ENCODE data around the gene ITCH. TPM values are rescaled to one million over a fixed set of nuclear protein-coding genes. Genes with fewer than 3 reads are reported as not detected.
A peak's percentile ranks its signal among the peaks of the same experiment; 100 is the strongest.

The ITCH gene
- total RNA-seq, 1 experiment from 2014 or later: 78.8 TPM

DNA sequence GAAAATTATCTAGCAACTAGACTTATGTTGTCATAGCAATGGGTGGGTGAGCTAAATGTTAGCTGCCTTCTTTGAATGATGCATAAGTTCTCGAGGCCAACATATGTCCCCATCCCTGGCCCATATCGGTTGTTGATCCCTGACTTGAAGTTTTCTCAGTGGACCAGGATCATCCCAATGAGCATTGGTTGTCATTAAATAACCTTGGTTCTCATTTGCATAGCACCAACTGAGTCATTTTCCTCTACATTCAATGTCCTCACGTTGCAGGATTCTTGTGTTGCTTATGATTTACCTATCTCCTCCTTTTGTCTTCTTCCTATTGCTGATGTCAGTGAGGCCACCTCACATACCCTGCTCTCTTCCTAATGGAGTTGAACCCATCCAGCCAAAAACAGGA lies 47.8 kb upstream of the ITCH start:
- Histone ChIP-seq H3K27ac (ENCODE audit: low read depth, low read length) (peak overlapping the region; percentile 83), H3K36me3 (ENCODE audit: control insufficient read depth in 1 of 2, insufficient read depth in 2 of 2, low read length in 2 of 2) (no peaks in the 10 kb centered on the region), H3K4me1 (ENCODE audit: control insufficient read depth in 1 of 2, insufficient read depth in 2 of 2, low read length in 2 of 2) (peaks cover 39 to 88% of the 10 kb centered on the region in 2 experiments), H3K27me3 (ENCODE audit: insufficient read depth, low read length) (no peaks in the 10 kb centered on the region), H3K79me2 (ENCODE audit: insufficient read depth, low read length) (no peaks in the 10 kb centered on the region), H3K4me3 (replicated peaks in 1 of 2; ENCODE audit: low read depth in 1 of 2, low read length in 2 of 2) (no peak overlapping the region), H3K4me2 (ENCODE audit: low read length) (peak overlapping the region; percentile 51), H2AFZ (ENCODE audit: low read depth, low read length, poor library complexity, severe bottlenecking) (peak overlapping the region; percentile 15), H3K9me2 (ENCODE audit: insufficient read depth) (no peaks in the 10 kb centered on the region), H3K9ac (ENCODE audit: low read length) (no peak overlapping the region), H3K9me3 (ENCODE audit: control insufficient read depth in 1 of 2, insufficient read depth in 1 of 2, low read depth in 1 of 2, low read length in 2 of 2) (no peaks in the 10 kb centered on the region), H4K20me1 (ENCODE audit: insufficient read depth) (no peaks in the 10 kb centered on the region)
- ATAC-seq (no peak), DNase-seq (ENCODE audit: low read depth, low spot score) (no peak)
- POLR2A ChIA-PET: interaction anchor here (1.1 to 1.8 kb wide), 4 partner anchors 47 to 208 kb away, joined by 3 to 11 read pairs (median 7); partner anchors contain the start of genes DYNLRB1 and ITCH
- RAD21 ChIA-PET (ENCODE audit: low non-redundant PET in 1 of 2, low total read pairs in 2 of 2, uncharacterized antibody in 2 of 2, unreplicated experiment in 2 of 2): interaction anchor here (1.2 to 3.3 kb wide), 3 partner anchors 75 to 211 kb away, joined by 4 to 25 read pairs (median 6); no protein-coding TSS in a partner anchor
- TF ChIP-seq EZH2phosphoT487 (IDR thresholded peaks at IDR 0.05; ENCODE audit: borderline replicate concordance) (no peak), YY1 (IDR thresholded peaks at IDR 0.05; ENCODE audit: extremely low read depth, insufficient replicate concordance, low read depth, low read length) (no peak), CBX3 (IDR thresholded peaks at IDR 0.05; ENCODE audit: low read depth) (no peak), RAD21 (IDR thresholded peaks at IDR 0.05; ENCODE audit: low read depth) (no peak), EGR1 (IDR thresholded peaks at IDR 0.05; ENCODE audit: low read depth) (no peak), ZNF274 (IDR thresholded peaks at IDR 0.05; ENCODE audit: low read depth, low read length) (no peak), SIN3A (IDR thresholded peaks at IDR 0.05; ENCODE audit: low read depth) (no peak), POLR2A (IDR thresholded peaks at IDR 0.05; ENCODE audit: borderline replicate concordance, extremely low read depth, insufficient read depth, insufficient read length) (no peak), POLR2AphosphoS5 (IDR thresholded peaks at IDR 0.05; ENCODE audit: low read depth, low read length) (no peak), ZFX (IDR thresholded peaks at IDR 0.05) (no peak)
- TF ChIP-seq, protein P1, sequence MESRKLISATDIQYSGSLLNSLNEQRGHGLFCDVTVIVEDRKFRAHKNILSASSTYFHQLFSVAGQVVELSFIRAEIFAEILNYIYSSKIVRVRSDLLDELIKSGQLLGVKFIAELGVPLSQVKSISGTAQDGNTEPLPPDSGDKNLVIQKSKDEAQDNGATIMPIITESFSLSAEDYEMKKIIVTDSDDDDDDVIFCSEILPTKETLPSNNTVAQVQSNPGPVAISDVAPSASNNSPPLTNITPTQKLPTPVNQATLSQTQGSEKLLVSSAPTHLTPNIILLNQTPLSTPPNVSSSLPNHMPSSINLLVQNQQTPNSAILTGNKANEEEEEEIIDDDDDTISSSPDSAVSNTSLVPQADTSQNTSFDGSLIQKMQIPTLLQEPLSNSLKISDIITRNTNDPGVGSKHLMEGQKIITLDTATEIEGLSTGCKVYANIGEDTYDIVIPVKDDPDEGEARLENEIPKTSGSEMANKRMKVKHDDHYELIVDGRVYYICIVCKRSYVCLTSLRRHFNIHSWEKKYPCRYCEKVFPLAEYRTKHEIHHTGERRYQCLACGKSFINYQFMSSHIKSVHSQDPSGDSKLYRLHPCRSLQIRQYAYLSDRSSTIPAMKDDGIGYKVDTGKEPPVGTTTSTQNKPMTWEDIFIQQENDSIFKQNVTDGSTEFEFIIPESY (IDR thresholded peaks at IDR 0.05; ENCODE audit: extremely low read depth, insufficient replicate concordance, low read length): no peak
- TF ChIP-seq, protein P2, sequence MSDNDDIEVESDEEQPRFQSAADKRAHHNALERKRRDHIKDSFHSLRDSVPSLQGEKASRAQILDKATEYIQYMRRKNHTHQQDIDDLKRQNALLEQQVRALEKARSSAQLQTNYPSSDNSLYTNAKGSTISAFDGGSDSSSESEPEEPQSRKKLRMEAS (IDR thresholded peaks at IDR 0.05): no peak; the same call in 1 of the 2 replicates
- TF ChIP-seq, protein P3, sequence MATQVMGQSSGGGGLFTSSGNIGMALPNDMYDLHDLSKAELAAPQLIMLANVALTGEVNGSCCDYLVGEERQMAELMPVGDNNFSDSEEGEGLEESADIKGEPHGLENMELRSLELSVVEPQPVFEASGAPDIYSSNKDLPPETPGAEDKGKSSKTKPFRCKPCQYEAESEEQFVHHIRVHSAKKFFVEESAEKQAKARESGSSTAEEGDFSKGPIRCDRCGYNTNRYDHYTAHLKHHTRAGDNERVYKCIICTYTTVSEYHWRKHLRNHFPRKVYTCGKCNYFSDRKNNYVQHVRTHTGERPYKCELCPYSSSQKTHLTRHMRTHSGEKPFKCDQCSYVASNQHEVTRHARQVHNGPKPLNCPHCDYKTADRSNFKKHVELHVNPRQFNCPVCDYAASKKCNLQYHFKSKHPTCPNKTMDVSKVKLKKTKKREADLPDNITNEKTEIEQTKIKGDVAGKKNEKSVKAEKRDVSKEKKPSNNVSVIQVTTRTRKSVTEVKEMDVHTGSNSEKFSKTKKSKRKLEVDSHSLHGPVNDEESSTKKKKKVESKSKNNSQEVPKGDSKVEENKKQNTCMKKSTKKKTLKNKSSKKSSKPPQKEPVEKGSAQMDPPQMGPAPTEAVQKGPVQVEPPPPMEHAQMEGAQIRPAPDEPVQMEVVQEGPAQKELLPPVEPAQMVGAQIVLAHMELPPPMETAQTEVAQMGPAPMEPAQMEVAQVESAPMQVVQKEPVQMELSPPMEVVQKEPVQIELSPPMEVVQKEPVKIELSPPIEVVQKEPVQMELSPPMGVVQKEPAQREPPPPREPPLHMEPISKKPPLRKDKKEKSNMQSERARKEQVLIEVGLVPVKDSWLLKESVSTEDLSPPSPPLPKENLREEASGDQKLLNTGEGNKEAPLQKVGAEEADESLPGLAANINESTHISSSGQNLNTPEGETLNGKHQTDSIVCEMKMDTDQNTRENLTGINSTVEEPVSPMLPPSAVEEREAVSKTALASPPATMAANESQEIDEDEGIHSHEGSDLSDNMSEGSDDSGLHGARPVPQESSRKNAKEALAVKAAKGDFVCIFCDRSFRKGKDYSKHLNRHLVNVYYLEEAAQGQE (IDR thresholded peaks at IDR 0.05; ENCODE audit: low read depth): no peak
- TF ChIP-seq, protein P4, sequence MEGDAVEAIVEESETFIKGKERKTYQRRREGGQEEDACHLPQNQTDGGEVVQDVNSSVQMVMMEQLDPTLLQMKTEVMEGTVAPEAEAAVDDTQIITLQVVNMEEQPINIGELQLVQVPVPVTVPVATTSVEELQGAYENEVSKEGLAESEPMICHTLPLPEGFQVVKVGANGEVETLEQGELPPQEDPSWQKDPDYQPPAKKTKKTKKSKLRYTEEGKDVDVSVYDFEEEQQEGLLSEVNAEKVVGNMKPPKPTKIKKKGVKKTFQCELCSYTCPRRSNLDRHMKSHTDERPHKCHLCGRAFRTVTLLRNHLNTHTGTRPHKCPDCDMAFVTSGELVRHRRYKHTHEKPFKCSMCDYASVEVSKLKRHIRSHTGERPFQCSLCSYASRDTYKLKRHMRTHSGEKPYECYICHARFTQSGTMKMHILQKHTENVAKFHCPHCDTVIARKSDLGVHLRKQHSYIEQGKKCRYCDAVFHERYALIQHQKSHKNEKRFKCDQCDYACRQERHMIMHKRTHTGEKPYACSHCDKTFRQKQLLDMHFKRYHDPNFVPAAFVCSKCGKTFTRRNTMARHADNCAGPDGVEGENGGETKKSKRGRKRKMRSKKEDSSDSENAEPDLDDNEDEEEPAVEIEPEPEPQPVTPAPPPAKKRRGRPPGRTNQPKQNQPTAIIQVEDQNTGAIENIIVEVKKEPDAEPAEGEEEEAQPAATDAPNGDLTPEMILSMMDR (IDR thresholded peaks at IDR 0.05 in 2 of 3, conservative IDR thresholded peaks at IDR 0.05 in 1 of 3; ENCODE audit: borderline replicate concordance in 1 of 3, insufficient read depth in 1 of 3, low read depth in 2 of 3, low read length in 2 of 3): no peak
- intact Hi-C loops (cut with micrococcal nuclease): loop anchor here (2.0 kb wide), 1 partner anchor 76 kb away; no protein-coding TSS in a partner anchor
- no TSS peak for BruUV-seq (replicated peaks)
- CTCF ChIA-PET: interaction anchor here (1.0 to 4.1 kb wide), 6 partner anchors 12 to 454 kb away, joined by 3 to 127 read pairs (median 16); partner anchors contain the start of genes AHCY and ITCH
